Measurements from ENCODE around the gene ATP5F1C.

DNA sequence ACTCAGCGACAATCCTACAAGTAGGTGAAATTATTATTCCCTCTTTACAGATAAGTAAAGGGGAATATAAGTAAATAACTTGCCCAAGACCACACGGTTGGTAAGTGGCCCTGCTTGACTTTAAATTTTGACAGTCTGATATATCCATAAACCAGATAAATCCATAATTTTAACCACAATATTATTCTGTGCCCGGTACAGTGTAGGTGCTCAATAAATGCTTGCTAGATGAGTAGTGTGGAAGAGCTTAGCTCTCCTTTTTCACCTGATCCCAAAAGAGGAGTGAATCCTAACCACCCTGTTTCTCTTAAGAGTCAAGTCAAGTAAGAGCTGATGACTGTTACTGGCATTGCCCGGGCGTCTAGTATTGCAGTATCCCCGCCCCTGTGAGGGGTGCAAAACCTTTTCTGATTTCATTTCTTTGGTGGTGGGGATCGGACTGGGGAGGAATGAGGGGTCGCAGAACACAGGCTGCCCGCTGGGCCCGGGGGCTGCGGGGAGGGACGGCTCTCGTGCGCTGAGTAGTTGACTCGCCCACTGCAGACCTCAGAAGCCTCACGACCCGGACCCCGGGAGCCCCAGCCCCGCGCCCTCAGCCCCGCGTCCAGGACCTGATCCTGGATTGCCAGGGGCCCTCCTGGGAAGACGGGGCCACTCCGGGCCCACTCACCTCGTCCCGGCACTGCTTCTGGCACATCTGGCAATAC lies 674 bp upstream of the ATP5F1C start:
- TF ChIP-seq, protein P1, sequence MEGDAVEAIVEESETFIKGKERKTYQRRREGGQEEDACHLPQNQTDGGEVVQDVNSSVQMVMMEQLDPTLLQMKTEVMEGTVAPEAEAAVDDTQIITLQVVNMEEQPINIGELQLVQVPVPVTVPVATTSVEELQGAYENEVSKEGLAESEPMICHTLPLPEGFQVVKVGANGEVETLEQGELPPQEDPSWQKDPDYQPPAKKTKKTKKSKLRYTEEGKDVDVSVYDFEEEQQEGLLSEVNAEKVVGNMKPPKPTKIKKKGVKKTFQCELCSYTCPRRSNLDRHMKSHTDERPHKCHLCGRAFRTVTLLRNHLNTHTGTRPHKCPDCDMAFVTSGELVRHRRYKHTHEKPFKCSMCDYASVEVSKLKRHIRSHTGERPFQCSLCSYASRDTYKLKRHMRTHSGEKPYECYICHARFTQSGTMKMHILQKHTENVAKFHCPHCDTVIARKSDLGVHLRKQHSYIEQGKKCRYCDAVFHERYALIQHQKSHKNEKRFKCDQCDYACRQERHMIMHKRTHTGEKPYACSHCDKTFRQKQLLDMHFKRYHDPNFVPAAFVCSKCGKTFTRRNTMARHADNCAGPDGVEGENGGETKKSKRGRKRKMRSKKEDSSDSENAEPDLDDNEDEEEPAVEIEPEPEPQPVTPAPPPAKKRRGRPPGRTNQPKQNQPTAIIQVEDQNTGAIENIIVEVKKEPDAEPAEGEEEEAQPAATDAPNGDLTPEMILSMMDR (IDR thresholded peaks at IDR 0.05), result no peak
- no peak for TF ChIP-seq POLR2A (IDR thresholded peaks at IDR 0.05)
